Measurements from ENCODE around the gene UQCRC2.

DNA sequence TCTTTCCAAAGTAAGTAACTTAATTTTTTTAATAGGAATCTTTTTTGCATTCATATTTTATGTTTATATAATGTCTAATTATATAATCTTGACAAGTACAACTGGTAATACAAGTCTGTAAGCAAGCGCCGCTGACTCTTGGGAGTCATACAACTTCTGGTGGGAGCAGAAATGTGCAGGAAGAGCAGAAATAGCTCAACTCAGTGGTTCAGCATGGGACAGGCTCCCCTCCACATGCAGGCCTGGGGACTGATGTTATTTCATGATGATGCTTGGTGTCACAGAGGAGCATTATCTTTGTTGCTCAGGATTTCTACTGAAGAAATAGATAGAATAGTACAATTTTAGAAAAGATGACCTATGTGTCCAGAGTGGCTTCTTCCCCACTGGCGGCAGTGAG lies 10.7 kb downstream of the UQCRC2 start:
- TF ChIP-seq, protein P1, sequence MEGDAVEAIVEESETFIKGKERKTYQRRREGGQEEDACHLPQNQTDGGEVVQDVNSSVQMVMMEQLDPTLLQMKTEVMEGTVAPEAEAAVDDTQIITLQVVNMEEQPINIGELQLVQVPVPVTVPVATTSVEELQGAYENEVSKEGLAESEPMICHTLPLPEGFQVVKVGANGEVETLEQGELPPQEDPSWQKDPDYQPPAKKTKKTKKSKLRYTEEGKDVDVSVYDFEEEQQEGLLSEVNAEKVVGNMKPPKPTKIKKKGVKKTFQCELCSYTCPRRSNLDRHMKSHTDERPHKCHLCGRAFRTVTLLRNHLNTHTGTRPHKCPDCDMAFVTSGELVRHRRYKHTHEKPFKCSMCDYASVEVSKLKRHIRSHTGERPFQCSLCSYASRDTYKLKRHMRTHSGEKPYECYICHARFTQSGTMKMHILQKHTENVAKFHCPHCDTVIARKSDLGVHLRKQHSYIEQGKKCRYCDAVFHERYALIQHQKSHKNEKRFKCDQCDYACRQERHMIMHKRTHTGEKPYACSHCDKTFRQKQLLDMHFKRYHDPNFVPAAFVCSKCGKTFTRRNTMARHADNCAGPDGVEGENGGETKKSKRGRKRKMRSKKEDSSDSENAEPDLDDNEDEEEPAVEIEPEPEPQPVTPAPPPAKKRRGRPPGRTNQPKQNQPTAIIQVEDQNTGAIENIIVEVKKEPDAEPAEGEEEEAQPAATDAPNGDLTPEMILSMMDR (IDR thresholded peaks at IDR 0.05; ENCODE audit: low read length): no peak
- TF ChIP-seq EZH2 (optimal IDR thresholded peaks at IDR 0.05; ENCODE audit: low read depth, low read length): no peak
- TF ChIP-seq EZH2phosphoT487 (IDR thresholded peaks at IDR 0.05; ENCODE audit: low read length): no peak
